K562 (cell line): Measurements from ENCODE around the gene ODF2. TPM values are rescaled to one million over a fixed set of nuclear protein-coding genes. Genes with fewer than 3 reads are reported as not detected.

ENCODE experiments used
- ATF7 ChIP-seq: fragments of 450-650 bp; IDR thresholded peaks from 2 replicates; pipeline ENCODE4 v1.7.1; 2014; ENCODE audit warnings: mild to moderate bottlenecking, moderate library complexity
- CREB1 ChIP-seq, 2 experiments: sonication (generic) in 1 of 2; formaldehyde crosslinking in 1 of 2; IDR thresholded peaks; 2 replicates each; pipeline versions ENCODE4 v1.6.1 to v1.8.0; 2012 to 2022; ENCODE audit warnings: inconsistent platforms in 1 of 2, mild to moderate bottlenecking in 1 of 2, missing genetic modification reagents in 1 of 2, moderate library complexity in 1 of 2
- DPF2 ChIP-seq: fragments of 450-650 bp; IDR thresholded peaks from 2 replicates; pipeline ENCODE4 v1.6.1; 2016
- ESRRB ChIP-seq: fragments of 250-450 bp; sonication (Bioruptor Pico); IDR thresholded peaks from 2 replicates; pipeline ENCODE4 v1.5.0; 2020; ENCODE audit warnings: mild to moderate bottlenecking, moderate library complexity, borderline replicate concordance
- FOXA3 ChIP-seq, 2 experiments: fragments of 450-650 bp in 1 of 2; sonication (generic) in 1 of 2; formaldehyde crosslinking; IDR thresholded peaks in 1 of 2; conservative IDR thresholded peaks in 1 of 2; 2 replicates each; pipeline versions ENCODE4 v1.4.0 to v1.8.0; 2020 to 2022; ENCODE audit warnings: mild to moderate bottlenecking in 2 of 2, missing genetic modification reagents in 1 of 2
- GATAD2B ChIP-seq: fragments of 450-650 bp; IDR thresholded peaks from 2 replicates; pipeline ENCODE4 v1.6.1; 2017; ENCODE audit warnings: mild to moderate bottlenecking, borderline replicate concordance
- KDM2B ChIP-seq: fragments of 250-450 bp; sonication (Bioruptor Pico); IDR thresholded peaks from 2 replicates; pipeline ENCODE4 v1.8.0; 2021; ENCODE audit warnings: mild to moderate bottlenecking, moderate library complexity
- MAX ChIP-seq: sonication (generic); formaldehyde crosslinking; IDR thresholded peaks from 2 replicates; pipeline ENCODE4 v1.9.0; 2022; ENCODE audit warnings: mild to moderate bottlenecking, missing genetic modification reagents
- MXI1 ChIP-seq: IDR thresholded peaks from 2 replicates; pipeline ENCODE4 v1.6.1; 2011; ENCODE audit warnings: low read depth, mild to moderate bottlenecking, improper control_type of control experiment, low read length
- MYC ChIP-seq, 2 experiments: fragments of 250-450 bp in 1 of 2; sonication (Bioruptor Pico) in 1 of 2; IDR thresholded peaks; 2 replicates each; pipeline versions ENCODE4 v1.5.1 to v1.6.1; 2012 to 2021; ENCODE audit warnings: low read depth in 2 of 2, borderline replicate concordance in 1 of 2, improper control_type of control experiment in 1 of 2, low read length in 1 of 2, mild to moderate bottlenecking in 1 of 2, moderate library complexity in 1 of 2
- NCOA1 ChIP-seq: fragments of 450-650 bp; IDR thresholded peaks from 2 replicates; pipeline ENCODE4 v1.6.1; 2016; ENCODE audit warnings: low read depth
- PHB2 ChIP-seq: fragments of 450-650 bp; IDR thresholded peaks from 2 replicates; pipeline ENCODE4 v1.6.1; 2017; ENCODE audit warnings: low read depth
- PHF8 ChIP-seq: fragments of 200-600 bp; sonication (generic); IDR thresholded peaks from 2 replicates; pipeline ENCODE4 v1.6.1; 2012; ENCODE audit warnings: mixed run types, mild to moderate bottlenecking, inconsistent platforms, low read length, moderate library complexity, borderline replicate concordance
- POLR3G ChIP-seq: IDR thresholded peaks from 2 replicates; pipeline ENCODE4 v1.6.1; 2011; ENCODE audit not compliant: insufficient read length, insufficient replicate concordance; ENCODE audit errors: extremely low read depth
- POU5F1 ChIP-seq: fragments of 150-350 bp; IDR thresholded peaks from 2 replicates; pipeline ENCODE4 v1.6.1; 2014; ENCODE audit warnings: borderline replicate concordance, low read length, low read depth, mild to moderate bottlenecking; ENCODE audit not compliant: partially characterized antibody
- PRPF4 ChIP-seq: fragments of 200-400 bp; formaldehyde crosslinking; IDR thresholded peaks from one replicate; pipeline ENCODE4 v1.6.1; 2017; ENCODE audit warnings: low read length, low read depth, mild to moderate bottlenecking; ENCODE audit not compliant: insufficient read depth, poor library complexity, severe bottlenecking
- RCOR1 ChIP-seq, 2 experiments: IDR thresholded peaks; 2 replicates each; pipeline ENCODE4 v1.6.1; 2012; ENCODE audit warnings: low read depth in 2 of 2, low read length in 2 of 2, borderline replicate concordance in 1 of 2, improper control_type of control experiment in 1 of 2
- TAF9B ChIP-seq: fragments of 450-650 bp; IDR thresholded peaks from 2 replicates; pipeline ENCODE4 v1.6.1; 2018; ENCODE audit warnings: mild to moderate bottlenecking; ENCODE audit not compliant: partially characterized antibody
- TCF3 ChIP-seq: sonication (generic); formaldehyde crosslinking; IDR thresholded peaks from 2 replicates; pipeline ENCODE4 v1.4.0; 2020; ENCODE audit warnings: mild to moderate bottlenecking, missing genetic modification reagents
- ZFX ChIP-seq: sonication (generic); formaldehyde crosslinking; IDR thresholded peaks from 2 replicates; pipeline ENCODE4 v1.8.0; 2022; ENCODE audit warnings: mild to moderate bottlenecking, missing genetic modification reagents, moderate library complexity
- ZKSCAN1 ChIP-seq: fragments of 150-350 bp; IDR thresholded peaks from 2 replicates; pipeline ENCODE4 v1.6.1; 2016; ENCODE audit warnings: low read depth, low read length
- ZNF354B ChIP-seq: fragments of 250-450 bp; sonication (Bioruptor Pico); IDR thresholded peaks from 2 replicates; pipeline ENCODE4 v1.4.0; 2020
- ZNF384 ChIP-seq: IDR thresholded peaks from 2 replicates; pipeline ENCODE4 v1.6.1; 2012; ENCODE audit warnings: low read depth, low read length, improper control_type of control experiment
- polyA plus RNA-seq, 8 experiments: library from polyadenylated mRNA; depleted of rRNA in 4 of 8; stranded (reverse) in 5 of 8; unstranded in 3 of 8; fragments of >200 nt; fragmentation: Nextera tagmentation in 2 of 8; fragmentation: Illumina TruSeq in 1 of 8; extraction: Ambion mirVana in 2 of 8; extraction: Trizol in 1 of 8; gene quantifications; 2 replicates each; pipeline versions ENCODE4 v1.2.1 to v1.2.3, GENCODE V29; 2011 to 2014; ENCODE audit warnings: inconsistent platforms in 1 of 8, missing spikeins in 1 of 8
- total RNA-seq, 7 experiments: library from RNA; depleted of rRNA in 6 of 7; stranded (reverse); fragments of >200 nt in 6 of 7; fragmentation: Illumina TruSeq in 2 of 7; extraction: Trizol in 2 of 7; gene quantifications; 2 replicates each; pipeline versions ENCODE4 v1.2.1 to v1.2.3, GENCODE V29; 2011 to 2021; ENCODE audit warnings: low replicate concordance in 1 of 7

The ODF2 gene
- total and polyA plus RNA-seq, 9 of the 15 experiments (the other 6 are each of a cell fraction or from before 2014, with no cell fraction given), result 16.5 to 83.2 (median 69.7) TPM

- TF ChIP-seq CREB1 (IDR thresholded peaks at IDR 0.05), result peak; percentile 71
- TF ChIP-seq CREB1 (CRISPR knock-in tag; IDR thresholded peaks at IDR 0.05), result peak; percentile 26; the same call in 1 of the 2 replicates
- TF ChIP-seq GATAD2B, result no peak
- TF ChIP-seq ESRRB (CRISPR knock-in tag), result no peak
- TF ChIP-seq POU5F1, result no peak
- TF ChIP-seq ZNF354B, result no peak
- TF ChIP-seq NCOA1, result no peak
- TF ChIP-seq ZKSCAN1, result 0 out of 2 replicates have a peak, but pooled peaks have one; percentile 19
- TF ChIP-seq KDM2B (CRISPR knock-in tag), result no peak
- peak; percentile 71 for TF ChIP-seq ATF7
- no peak for TF ChIP-seq DPF2
- no peak for TF ChIP-seq PHB2
- peak; percentile 95; the same call in 1 of the 2 replicates for TF ChIP-seq PHF8
- peak in 1 of 2 experiments; percentile 16; a peak in 1 of 4 replicates for TF ChIP-seq RCOR1 (IDR thresholded peaks at IDR 0.05; ENCODE audit: borderline replicate concordance in 1 of 2, low read depth in 2 of 2, low read length in 2 of 2)
- no peak for TF ChIP-seq TAF9B
- peak; percentile 9; the same call in 1 of the 2 replicates for TF ChIP-seq MXI1
- TF ChIP-seq ZNF384, result no peak
- no peak for TF ChIP-seq PRPF4
- TF ChIP-seq FOXA3 (CRISPR knock-in tag; conservative IDR thresholded peaks at IDR 0.05 in 1 of 2, IDR thresholded peaks at IDR 0.05 in 1 of 2), result peak in 1 of 2 experiments; percentile 32; a peak in 1 of 4 replicates
- TF ChIP-seq MYC (IDR thresholded peaks at IDR 0.05; ENCODE audit: low read depth, low read length), result peak; percentile 36
- no peak for TF ChIP-seq MYC (CRISPR knock-in tag; IDR thresholded peaks at IDR 0.05; ENCODE audit: borderline replicate concordance, low read depth)
- peak; percentile 68; the same call in 1 of the 2 replicates for TF ChIP-seq MAX
- no peak for TF ChIP-seq POLR3G
- peak; percentile 99 for TF ChIP-seq ZFX (CRISPR knock-in tag)
- peak; percentile 28 for TF ChIP-seq TCF3 (CRISPR knock-in tag)
Observed at GRCh38 chr9:128504485-128505413, 48.9 kb downstream of the ODF2 start, which contains the start of gene GLE1 (continued).
